HepG2 (cell line): ENCODE measurements around the gene TEAD3. TPM values are rescaled to one million over a fixed set of nuclear protein-coding genes. Genes with fewer than 3 reads are reported as not detected.

Experiments used
- ASH2L ChIP-seq: fragments of 300-600, 200-600 bp; sonication (generic); IDR thresholded peaks from 2 replicates; pipeline ENCODE4 v1.7.0; 2017; ENCODE audit warnings: low read depth, mild to moderate bottlenecking, moderate library complexity, mixed read lengths, low read length; ENCODE audit not compliant: insufficient read length
- ATF7 ChIP-seq, 2 experiments: fragments of 450-650 bp in 1 of 2; sonication (generic) in 1 of 2; formaldehyde crosslinking in 1 of 2; IDR thresholded peaks; 2 replicates each; pipeline versions ENCODE4 v1.4.0 to v1.6.1; 2016 to 2020; ENCODE audit warnings: antibody characterized with exemption in 1 of 2, mild to moderate bottlenecking in 1 of 2, missing genetic modification reagents in 1 of 2
- ATM ChIP-seq: fragments of 450-650 bp; IDR thresholded peaks from 2 replicates; pipeline ENCODE4 v1.7.1; 2017; ENCODE audit warnings: mild to moderate bottlenecking, borderline replicate concordance
- CCDC6 ChIP-seq: sonication (generic); formaldehyde crosslinking; IDR thresholded peaks from 2 replicates; pipeline ENCODE4 v1.8.1; 2022; ENCODE audit warnings: mild to moderate bottlenecking, missing genetic modification reagents, moderate library complexity
- GMEB1 ChIP-seq: sonication (generic); formaldehyde crosslinking; IDR thresholded peaks from 2 replicates; pipeline ENCODE4 v1.5.1; 2020; ENCODE audit warnings: missing genetic modification reagents, mild to moderate bottlenecking, borderline replicate concordance
- HNRNPUL1 ChIP-seq: fragments of 200-400 bp; formaldehyde crosslinking; IDR thresholded peaks from 2 replicates; pipeline ENCODE4 v1.6.1; 2017; ENCODE audit warnings: low read depth, mild to moderate bottlenecking, low read length, moderate library complexity
- MTF1 ChIP-seq: sonication (generic); formaldehyde crosslinking; IDR thresholded peaks from 2 replicates; pipeline ENCODE4 v1.5.0; 2020; ENCODE audit warnings: missing genetic modification reagents
- MYC ChIP-seq: sonication (generic); formaldehyde crosslinking; IDR thresholded peaks from 2 replicates; pipeline ENCODE4 v1.9.0; 2021; ENCODE audit warnings: missing genetic modification reagents, borderline replicate concordance
- NFIB ChIP-seq: sonication (generic); formaldehyde crosslinking; IDR thresholded peaks from 2 replicates; pipeline ENCODE4 v1.9.0; 2021; ENCODE audit warnings: missing genetic modification reagents, mild to moderate bottlenecking, borderline replicate concordance
- NFIC ChIP-seq: IDR thresholded peaks from 2 replicates; pipeline ENCODE4 v1.6.1; 2012; ENCODE audit warnings: mild to moderate bottlenecking, low read length, inconsistent platforms
- POLR2A ChIP-seq, 2 experiments: IDR thresholded peaks; 2 replicates each; pipeline ENCODE4 v1.6.1; 2011; ENCODE audit warnings: low read depth in 2 of 2, low read length in 2 of 2, mild to moderate bottlenecking in 1 of 2, moderate library complexity in 1 of 2; ENCODE audit not compliant: insufficient read depth in 1 of 2
- RBFOX2 ChIP-seq: fragments of 200-400 bp; formaldehyde crosslinking; IDR thresholded peaks from 2 replicates; pipeline ENCODE4 v1.6.1; 2017; ENCODE audit warnings: low read depth, mild to moderate bottlenecking, low read length
- SAFB2 ChIP-seq: sonication (generic); formaldehyde crosslinking; IDR thresholded peaks from 2 replicates; pipeline ENCODE4 v1.5.1; 2020; ENCODE audit warnings: missing genetic modification reagents, low read depth, mild to moderate bottlenecking, borderline replicate concordance
- SIX1 ChIP-seq: sonication (generic); formaldehyde crosslinking; IDR thresholded peaks from 2 replicates; pipeline ENCODE4 v1.4.0; 2020; ENCODE audit warnings: missing genetic modification reagents, borderline replicate concordance
- SOX13 ChIP-seq, 3 experiments: fragments of 450-650 bp in 1 of 3; sonication (generic) in 1 of 3; formaldehyde crosslinking in 1 of 3; IDR thresholded peaks in 2 of 3; conservative IDR thresholded peaks in 1 of 3; 2 replicates each; pipeline versions ENCODE4 v1.5.0 to v1.6.1; 2016 to 2020; ENCODE audit warnings: antibody characterized with exemption in 1 of 3, mild to moderate bottlenecking in 1 of 3, missing compliant biosample characterization in 1 of 3, missing genetic modification reagents in 1 of 3, moderate library complexity in 1 of 3
- TOPORS ChIP-seq: sonication (generic); formaldehyde crosslinking; IDR thresholded peaks from 2 replicates; pipeline ENCODE4 v1.8.0; 2023; ENCODE audit warnings: mild to moderate bottlenecking, missing genetic modification reagents
- ZNF326 ChIP-seq: sonication (generic); formaldehyde crosslinking; IDR thresholded peaks from 2 replicates; pipeline ENCODE4 v1.4.0; 2020; ENCODE audit warnings: missing genetic modification reagents, borderline replicate concordance
- ZNF546 ChIP-seq: sonication (generic); formaldehyde crosslinking; conservative IDR thresholded peaks from 2 replicates; pipeline ENCODE4 v1.8.1; 2023; ENCODE audit warnings: mild to moderate bottlenecking, missing genetic modification reagents
- ZNF605 ChIP-seq: sonication (generic); formaldehyde crosslinking; IDR thresholded peaks from 2 replicates; pipeline ENCODE4 v1.8.0; 2022; ENCODE audit warnings: mild to moderate bottlenecking, missing genetic modification reagents
- ZNF672 ChIP-seq: sonication (generic); formaldehyde crosslinking; IDR thresholded peaks from 2 replicates; pipeline ENCODE4 v1.8.1; 2022; ENCODE audit warnings: missing genetic modification reagents
- ZNF782 ChIP-seq: sonication (generic); formaldehyde crosslinking; IDR thresholded peaks from 2 replicates; pipeline ENCODE4 v1.4.0; 2020; ENCODE audit warnings: missing genetic modification reagents, mild to moderate bottlenecking, borderline replicate concordance
- polyA plus RNA-seq, 8 experiments: library from polyadenylated mRNA; depleted of rRNA in 3 of 8; stranded (reverse) in 7 of 8; unstranded in 1 of 8; fragments of >200 nt; fragmentation: Illumina TruSeq in 4 of 8; extraction: Trizol in 4 of 8; gene quantifications; 2 replicates each; pipeline versions ENCODE4 v1.2.1 to v1.2.3, GENCODE V29; 2011 to 2016; ENCODE audit warnings: low read depth in 4 of 8, missing spikeins in 1 of 8, mixed read lengths in 1 of 8; ENCODE audit not compliant: insufficient read depth in 1 of 8
- total RNA-seq, 5 experiments: library from RNA; depleted of rRNA; stranded (reverse); fragments of >200 nt; fragmentation: Illumina TruSeq; extraction: Trizol; gene quantifications; 2 replicates each; pipeline ENCODE4 v1.2.3, GENCODE V29; 2016; ENCODE audit warnings: low read depth in 1 of 5
- TF ChIP-seq, protein P1 (sequence below): sonication (generic); formaldehyde crosslinking; IDR thresholded peaks from 2 replicates; pipeline ENCODE4 v1.9.0; 2022; ENCODE audit warnings: low read depth, missing genetic modification reagents
- TF ChIP-seq, protein P2 (sequence below): sonication (generic); formaldehyde crosslinking; IDR thresholded peaks from 2 replicates; pipeline ENCODE4 v1.5.1; 2020; ENCODE audit warnings: mild to moderate bottlenecking, missing genetic modification reagents, moderate library complexity

Gene TEAD3
- total and polyA plus RNA-seq, 2 of the 13 experiments (the other 11 are each of a cell fraction or from before 2014, with no cell fraction given): 15.1 to 16.5 TPM

- TF ChIP-seq, protein P1, sequence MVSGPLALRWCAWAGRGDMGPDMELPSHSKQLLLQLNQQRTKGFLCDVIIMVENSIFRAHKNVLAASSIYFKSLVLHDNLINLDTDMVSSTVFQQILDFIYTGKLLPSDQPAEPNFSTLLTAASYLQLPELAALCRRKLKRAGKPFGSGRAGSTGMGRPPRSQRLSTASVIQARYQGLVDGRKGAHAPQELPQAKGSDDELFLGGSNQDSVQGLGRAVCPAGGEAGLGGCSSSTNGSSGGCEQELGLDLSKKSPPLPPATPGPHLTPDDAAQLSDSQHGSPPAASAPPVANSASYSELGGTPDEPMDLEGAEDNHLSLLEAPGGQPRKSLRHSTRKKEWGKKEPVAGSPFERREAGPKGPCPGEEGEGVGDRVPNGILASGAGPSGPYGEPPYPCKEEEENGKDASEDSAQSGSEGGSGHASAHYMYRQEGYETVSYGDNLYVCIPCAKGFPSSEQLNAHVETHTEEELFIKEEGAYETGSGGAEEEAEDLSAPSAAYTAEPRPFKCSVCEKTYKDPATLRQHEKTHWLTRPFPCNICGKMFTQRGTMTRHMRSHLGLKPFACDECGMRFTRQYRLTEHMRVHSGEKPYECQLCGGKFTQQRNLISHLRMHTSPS (CRISPR knock-in tag): no peak
- 0 out of 2 replicates have a peak, but pooled peaks have one; percentile 0 for TF ChIP-seq ZNF605 (CRISPR knock-in tag)
- TF ChIP-seq, protein P2, sequence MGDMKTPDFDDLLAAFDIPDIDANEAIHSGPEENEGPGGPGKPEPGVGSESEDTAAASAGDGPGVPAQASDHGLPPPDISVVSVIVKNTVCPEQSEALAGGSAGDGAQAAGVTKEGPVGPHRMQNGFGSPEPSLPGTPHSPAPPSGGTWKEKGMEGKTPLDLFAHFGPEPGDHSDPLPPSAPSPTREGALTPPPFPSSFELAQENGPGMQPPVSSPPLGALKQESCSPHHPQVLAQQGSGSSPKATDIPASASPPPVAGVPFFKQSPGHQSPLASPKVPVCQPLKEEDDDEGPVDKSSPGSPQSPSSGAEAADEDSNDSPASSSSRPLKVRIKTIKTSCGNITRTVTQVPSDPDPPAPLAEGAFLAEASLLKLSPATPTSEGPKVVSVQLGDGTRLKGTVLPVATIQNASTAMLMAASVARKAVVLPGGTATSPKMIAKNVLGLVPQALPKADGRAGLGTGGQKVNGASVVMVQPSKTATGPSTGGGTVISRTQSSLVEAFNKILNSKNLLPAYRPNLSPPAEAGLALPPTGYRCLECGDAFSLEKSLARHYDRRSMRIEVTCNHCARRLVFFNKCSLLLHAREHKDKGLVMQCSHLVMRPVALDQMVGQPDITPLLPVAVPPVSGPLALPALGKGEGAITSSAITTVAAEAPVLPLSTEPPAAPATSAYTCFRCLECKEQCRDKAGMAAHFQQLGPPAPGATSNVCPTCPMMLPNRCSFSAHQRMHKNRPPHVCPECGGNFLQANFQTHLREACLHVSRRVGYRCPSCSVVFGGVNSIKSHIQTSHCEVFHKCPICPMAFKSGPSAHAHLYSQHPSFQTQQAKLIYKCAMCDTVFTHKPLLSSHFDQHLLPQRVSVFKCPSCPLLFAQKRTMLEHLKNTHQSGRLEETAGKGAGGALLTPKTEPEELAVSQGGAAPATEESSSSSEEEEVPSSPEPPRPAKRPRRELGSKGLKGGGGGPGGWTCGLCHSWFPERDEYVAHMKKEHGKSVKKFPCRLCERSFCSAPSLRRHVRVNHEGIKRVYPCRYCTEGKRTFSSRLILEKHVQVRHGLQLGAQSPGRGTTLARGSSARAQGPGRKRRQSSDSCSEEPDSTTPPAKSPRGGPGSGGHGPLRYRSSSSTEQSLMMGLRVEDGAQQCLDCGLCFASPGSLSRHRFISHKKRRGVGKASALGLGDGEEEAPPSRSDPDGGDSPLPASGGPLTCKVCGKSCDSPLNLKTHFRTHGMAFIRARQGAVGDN: no peak
- no peak for TF ChIP-seq HNRNPUL1
- no peak for TF ChIP-seq MYC
- no peak for TF ChIP-seq ATM
- TF ChIP-seq RBFOX2: peak; percentile 83; the same call in 1 of the 2 replicates
- TF ChIP-seq MTF1 (CRISPR knock-in tag): no peak
- no peak for TF ChIP-seq TOPORS (CRISPR knock-in tag)
- TF ChIP-seq SAFB2 (CRISPR knock-in tag): no peak
- TF ChIP-seq ATF7 (IDR thresholded peaks at IDR 0.05): no peak
- no peak for TF ChIP-seq ATF7 (CRISPR knock-in tag; IDR thresholded peaks at IDR 0.05)
- no peak for TF ChIP-seq ZNF546 (CRISPR knock-in tag)
- no peak for TF ChIP-seq CCDC6 (CRISPR knock-in tag)
- peak; percentile 33; the same call in 1 of the 2 replicates for TF ChIP-seq NFIC
- TF ChIP-seq ZNF672 (CRISPR knock-in tag): no peak
- no peak for TF ChIP-seq ZNF326 (CRISPR knock-in tag)
- no peak for TF ChIP-seq SIX1 (CRISPR knock-in tag)
- TF ChIP-seq SOX13 (IDR thresholded peaks at IDR 0.05): no peak
- no peak; a peak in 1 of 4 replicates for TF ChIP-seq SOX13 (CRISPR knock-in tag; conservative IDR thresholded peaks at IDR 0.05 in 1 of 2, IDR thresholded peaks at IDR 0.05 in 1 of 2)
- no peak for TF ChIP-seq GMEB1
- TF ChIP-seq ZNF782 (CRISPR knock-in tag): no peak
- peak in 1 of 2 experiments; percentile 69; a peak in 2 of 4 replicates for TF ChIP-seq POLR2A (IDR thresholded peaks at IDR 0.05; ENCODE audit: insufficient read depth in 1 of 2, low read depth in 2 of 2, low read length in 2 of 2)
- no peak for TF ChIP-seq NFIB (CRISPR knock-in tag)
- TF ChIP-seq ASH2L: no peak
Measured at GRCh38 chr6:35470663-35471120, 26.2 kb downstream of the TEAD3 start (continued).
